Neural cell (in vitro differentiated cells): ENCODE results near the gene SMTN.

Source experiments
- CTCF ChIP-seq: fragments of 450-650 bp; IDR thresholded peaks from 2 replicates; pipeline ENCODE4 v1.5.1; 2014; ENCODE audit warnings: antibody characterized with exemption, mild to moderate bottlenecking, moderate library complexity; ENCODE audit not compliant: poor library complexity, severe bottlenecking
- EP300 ChIP-seq: fragments of 450-650 bp; conservative IDR thresholded peaks from 2 replicates; pipeline ENCODE4 v1.6.1; 2014; ENCODE audit warnings: antibody characterized with exemption, mild to moderate bottlenecking, moderate library complexity; ENCODE audit not compliant: poor library complexity, severe bottlenecking
- EZH2 ChIP-seq: fragments of 200-600, 300-800 bp; shearing (Covaris generic), sonication (generic); IDR thresholded peaks from 2 replicates; pipeline ENCODE4 v1.6.1; 2014; ENCODE audit warnings: antibody characterized with exemption, low read length, borderline replicate concordance, mild to moderate bottlenecking; ENCODE audit not compliant: insufficient read depth, poor library complexity, severe bottlenecking
- POLR2AphosphoS5 ChIP-seq: IDR thresholded peaks from 2 replicates; pipeline ENCODE4 v1.6.1; 2012
- REST ChIP-seq: IDR thresholded peaks from 2 replicates; pipeline ENCODE4 v1.6.1; 2012; ENCODE audit warnings: borderline replicate concordance

GRCh38 chr22:31080848-31081649 lies at the start of gene SMTN:
- no peak for TF ChIP-seq CTCF
- no peak for TF ChIP-seq EP300
- TF ChIP-seq EZH2 = no peak
- TF ChIP-seq REST = peak; percentile 82
- peak; percentile 90 for TF ChIP-seq POLR2AphosphoS5
